Smooth muscle cell (in vitro differentiated cells): Measurements from ENCODE around the gene SLC5A8. TPM values are rescaled to one million over a fixed set of nuclear protein-coding genes. Genes with fewer than 3 reads are reported as not detected.

ENCODE experiments used
- DNase-seq: peaks from one replicate; lab custom pipeline; 2025; ENCODE audit not compliant: unreplicated experiment; lab: John Stamatoyannopoulos, UW
- H2AFZ ChIP-seq: fragments of 200-600 bp; sonication (generic); 2 replicates; pipeline ENCODE4 v1.6.0; 2016; ENCODE audit warnings: antibody characterized with exemption, low read depth, mild to moderate bottlenecking
- H3F3A ChIP-seq: fragments of 200-600 bp; sonication (generic); 2 replicates; pipeline ENCODE4 v1.6.0; 2017; ENCODE audit warnings: antibody characterized with exemption, low read depth
- H3K27ac ChIP-seq: fragments of 200-600 bp; sonication (generic); 2 replicates; pipeline ENCODE4 v1.5.1; 2016; ENCODE audit warnings: low read depth, mild to moderate bottlenecking
- H3K27me3 ChIP-seq: fragments of 200-600 bp; sonication (generic); 2 replicates; pipeline ENCODE4 v1.6.1; 2016; ENCODE audit warnings: low read depth, mild to moderate bottlenecking
- H3K36me3 ChIP-seq: fragments of 200-600 bp; sonication (generic); 2 replicates; pipeline ENCODE4 v1.5.1; 2016; ENCODE audit warnings: low read depth
- H3K4me1 ChIP-seq: fragments of 200-600 bp; sonication (generic); 2 replicates; pipeline ENCODE4 v1.5.1; 2016; ENCODE audit warnings: low read depth
- H3K4me2 ChIP-seq: fragments of 200-600 bp; sonication (generic); 2 replicates; pipeline ENCODE4 v1.6.0; 2016; ENCODE audit warnings: mild to moderate bottlenecking
- H3K4me3 ChIP-seq: fragments of 200-600 bp; sonication (generic); 2 replicates; pipeline ENCODE4 v1.5.1; 2016; ENCODE audit warnings: mild to moderate bottlenecking
- H3K79me2 ChIP-seq: fragments of 200-600 bp; sonication (generic); 2 replicates; pipeline ENCODE4 v1.6.0; 2016; ENCODE audit warnings: low read depth, mild to moderate bottlenecking
- H3K9ac ChIP-seq: fragments of 200-600 bp; sonication (generic); 2 replicates; pipeline ENCODE4 v1.6.0; 2016; ENCODE audit warnings: low read depth
- H3K9me3 ChIP-seq: fragments of 200-600 bp; sonication (generic); replicated peaks from 2 replicates; pipeline ENCODE4 v1.5.1; 2016; ENCODE audit warnings: low read depth
- H4K20me1 ChIP-seq: fragments of 200-600 bp; sonication (generic); 2 replicates; pipeline ENCODE4 v1.6.0; 2016; ENCODE audit warnings: low read depth
- CTCF ChIP-seq: fragments of 200-600 bp; sonication (generic); IDR thresholded peaks from 2 replicates; pipeline ENCODE4 v1.5.1; 2017; ENCODE audit warnings: borderline replicate concordance, mild to moderate bottlenecking, antibody characterized with exemption; ENCODE audit not compliant: insufficient read depth, poor library complexity, severe bottlenecking
- WGBS: methylation state at CpG from one replicate; pipeline ENCODE4 v1.1.7; 2016; ENCODE audit warnings: low lambda C conversion rate; 5-methylcytosine and 5-hydroxymethylcytosine counted together
- polyA plus RNA-seq: library from polyadenylated mRNA; unstranded; fragments of >200 nt; fragmentation: Nextera tagmentation; extraction: Ambion mirVana; gene quantifications from 2 replicates; pipeline ENCODE4 v1.2.1, GENCODE V29; 2016
- total RNA-seq: library from RNA; depleted of rRNA; stranded (reverse); fragments of >200 nt; gene quantifications from 2 replicates; pipeline ENCODE4 v1.2.3, GENCODE V29; 2014

SLC5A8 gene
- total and polyA plus RNA-seq, 2 experiments from 2014 or later = not detected

GRCh38 chr12:101200824-101201223, 9.2 kb downstream of the SLC5A8 start:
- DNase-seq = no peak
- TF ChIP-seq CTCF = no peak
- WGBS = 86% methylated on average over 1 of the region's 1 CpG
- no peak overlapping the region for H2AFZ ChIP-seq
- no peaks in the 10 kb centered on the region for H4K20me1 ChIP-seq
- no peaks in the 10 kb centered on the region for H3K79me2 ChIP-seq
- H3K4me1 ChIP-seq = no peaks in the 10 kb centered on the region
- no peaks in the 10 kb centered on the region for H3K27me3 ChIP-seq
- H3K36me3 ChIP-seq = no peaks in the 10 kb centered on the region
- H3F3A ChIP-seq = no peaks in the 10 kb centered on the region
- no peak overlapping the region for H3K27ac ChIP-seq
- H3K4me3 ChIP-seq = no peak overlapping the region
- H3K9me3 ChIP-seq = no peaks in the 10 kb centered on the region
- no peak overlapping the region for H3K9ac ChIP-seq
- H3K4me2 ChIP-seq = no peak overlapping the region

DNA sequence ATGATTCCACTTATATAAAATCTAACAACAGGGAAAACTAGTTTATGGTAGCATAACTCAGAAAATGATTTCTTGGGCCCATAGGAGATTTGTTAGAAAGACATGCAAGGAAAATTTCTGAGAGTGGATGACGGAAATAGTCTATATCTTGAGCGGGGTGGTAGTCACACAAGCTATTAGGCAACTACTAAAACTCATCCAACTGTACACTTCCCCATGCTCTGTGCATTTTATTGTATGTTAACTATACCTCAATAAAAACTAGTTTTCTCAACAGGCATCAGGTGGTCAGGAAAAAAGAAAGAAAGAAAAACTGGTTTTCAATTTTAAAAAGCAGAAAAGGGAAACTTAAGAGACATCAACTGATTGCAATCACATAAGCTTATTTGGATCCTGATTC, 9.9 kb downstream of the SLC5A8 start:
- no peaks in the 10 kb centered on the region for H3K4me1 ChIP-seq
- DNase-seq = no peak
- no peaks in the 10 kb centered on the region for H3K79me2 ChIP-seq
- no peak overlapping the region for H2AFZ ChIP-seq
- no peaks in the 10 kb centered on the region for H3F3A ChIP-seq
- WGBS = 92% methylated on average over 2 of the region's 2 CpGs
- no peaks in the 10 kb centered on the region for H3K36me3 ChIP-seq
- H3K4me3 ChIP-seq = no peak overlapping the region
- TF ChIP-seq CTCF = no peak
- no peak overlapping the region for H3K9ac ChIP-seq
- H3K27ac ChIP-seq = no peak overlapping the region
- no peaks in the 10 kb centered on the region for H4K20me1 ChIP-seq
- H3K27me3 ChIP-seq = no peaks in the 10 kb centered on the region
- no peak overlapping the region for H3K4me2 ChIP-seq
- no peaks in the 10 kb centered on the region for H3K9me3 ChIP-seq

GRCh38 chr12:101186291-101186690, 23.7 kb downstream of the SLC5A8 start:
- H3K4me3 ChIP-seq = no peak overlapping the region
- H3K79me2 ChIP-seq = no peaks in the 10 kb centered on the region
- no peaks in the 10 kb centered on the region for H4K20me1 ChIP-seq
- H3K27me3 ChIP-seq = no peaks in the 10 kb centered on the region
- H3K4me1 ChIP-seq = no peaks in the 10 kb centered on the region
- no peak overlapping the region for H3K4me2 ChIP-seq
- no peaks in the 10 kb centered on the region for H3K36me3 ChIP-seq
- no peaks in the 10 kb centered on the region for H3F3A ChIP-seq
- WGBS = 52% methylated on average over 2 of the region's 2 CpGs
- no peak overlapping the region for H3K9ac ChIP-seq
- DNase-seq = no peak
- H2AFZ ChIP-seq = no peak overlapping the region
- H3K9me3 ChIP-seq = no peaks in the 10 kb centered on the region
- TF ChIP-seq CTCF = no peak
- no peak overlapping the region for H3K27ac ChIP-seq

DNA sequence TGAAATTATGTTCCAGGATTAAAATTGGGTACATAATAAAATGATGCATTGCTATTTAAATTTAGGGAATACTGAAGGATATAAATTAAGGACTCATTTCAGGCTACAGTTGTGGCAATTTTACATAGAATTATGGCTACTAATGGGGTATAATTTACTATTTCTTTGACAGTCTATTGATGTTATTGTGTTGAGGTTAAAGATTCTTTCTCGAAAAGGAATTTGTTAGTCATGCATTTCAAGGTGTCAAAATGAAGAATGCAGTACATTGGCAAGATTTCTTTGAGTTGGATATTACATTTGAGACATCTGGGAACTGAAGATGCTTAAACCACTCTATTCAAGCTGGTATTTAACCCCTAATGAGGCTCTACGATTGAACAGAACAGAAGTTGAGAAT, 28.3 kb downstream of the SLC5A8 start:
- Histone ChIP-seq H3K9me3 (no peaks in the 10 kb centered on the region), H3K4me1 (no peaks in the 10 kb centered on the region), H3K27me3 (peaks cover 14% of the 10 kb centered on the region), H3F3A (no peaks in the 10 kb centered on the region), H3K27ac (no peak overlapping the region), H3K79me2 (no peaks in the 10 kb centered on the region), H4K20me1 (no peaks in the 10 kb centered on the region), H3K4me3 (no peak overlapping the region), H3K36me3 (no peaks in the 10 kb centered on the region), H3K4me2 (no peak overlapping the region), H2AFZ (no peak overlapping the region), H3K9ac (no peak overlapping the region)
- no peak for TF ChIP-seq CTCF
- 79% methylated on average over 2 of the region's 2 CpGs for WGBS
- DNase-seq = no peak
